H9 (cell line): ENCODE measurements around the gene PRRC2B. TPM values are rescaled to one million over a fixed set of nuclear protein-coding genes. Genes with fewer than 3 reads are reported as not detected.

Experiments
- DNase-seq: peaks from one replicate; pipeline ENCODE4 v3.0.0-alpha.2; 2017
- H2AFZ ChIP-seq: one replicate; pipeline ENCODE4 v1.6.1; 2013; ENCODE audit warnings: mild to moderate bottlenecking, low read length, control low read depth, moderate library complexity
- H2AK5ac ChIP-seq: 2 replicates; pipeline ENCODE4 v1.6.1; 2013; ENCODE audit warnings: low read length, control low read depth, mixed read lengths; ENCODE audit not compliant: insufficient read length
- H2BK120ac ChIP-seq: one replicate; pipeline ENCODE4 v1.6.1; 2013; ENCODE audit warnings: low read depth, mild to moderate bottlenecking, low read length, control low read depth, inconsistent platforms; ENCODE audit not compliant: poor library complexity, severe bottlenecking
- H2BK12ac ChIP-seq: 2 replicates; pipeline ENCODE4 v1.6.1; 2013; ENCODE audit warnings: low read length, control low read depth, mixed read lengths, low read depth; ENCODE audit not compliant: insufficient read length
- H2BK15ac ChIP-seq: 2 replicates; pipeline ENCODE4 v1.6.1; 2013; ENCODE audit warnings: low read depth, low read length, control low read depth
- H2BK20ac ChIP-seq: one replicate; pipeline ENCODE4 v1.6.1; 2013; ENCODE audit warnings: low read depth, mild to moderate bottlenecking, low read length, control low read depth, inconsistent platforms; ENCODE audit not compliant: poor library complexity, severe bottlenecking
- H2BK5ac ChIP-seq: 2 replicates; pipeline ENCODE4 v1.6.1; 2013; ENCODE audit warnings: low read length, control low read depth, mixed read lengths; ENCODE audit not compliant: insufficient read length
- H3K14ac ChIP-seq: 2 replicates; pipeline ENCODE4 v1.6.1; 2013; ENCODE audit warnings: low read length, control low read depth; ENCODE audit not compliant: insufficient read depth
- H3K18ac ChIP-seq: 2 replicates; pipeline ENCODE4 v1.6.1; 2013; ENCODE audit warnings: low read depth, mild to moderate bottlenecking, mixed read lengths, low read length, control low read depth; ENCODE audit not compliant: insufficient read length
- H3K23ac ChIP-seq: 2 replicates; pipeline ENCODE4 v1.6.1; 2013; ENCODE audit warnings: low read length, control low read depth, mixed read lengths, low read depth; ENCODE audit not compliant: insufficient read length
- H3K23me2 ChIP-seq: 2 replicates; pipeline ENCODE4 v1.6.1; 2013; ENCODE audit warnings: low read depth, mild to moderate bottlenecking, mixed read lengths, low read length, control low read depth; ENCODE audit not compliant: insufficient read length, poor library complexity, severe bottlenecking
- H3K27ac ChIP-seq: 2 replicates; pipeline ENCODE4 v1.5.1; 2013; ENCODE audit warnings: low read length, control low read depth, mixed read lengths, low read depth; ENCODE audit not compliant: insufficient read length
- H3K27me3 ChIP-seq: 2 replicates; pipeline ENCODE4 v1.6.1; 2013; ENCODE audit warnings: low read length, control low read depth, inconsistent platforms; ENCODE audit not compliant: insufficient read depth
- H3K4ac ChIP-seq: 2 replicates; pipeline ENCODE4 v1.6.1; 2013; ENCODE audit warnings: low read depth, mild to moderate bottlenecking, control low read depth, inconsistent platforms, low read length, moderate library complexity
- H3K4me1 ChIP-seq: 2 replicates; pipeline ENCODE4 v1.6.1; 2013; ENCODE audit warnings: low read length, control low read depth, inconsistent platforms; ENCODE audit not compliant: insufficient read depth
- H3K4me2 ChIP-seq: 2 replicates; pipeline ENCODE4 v1.6.1; 2013; ENCODE audit warnings: low read length, control low read depth, mixed read lengths; ENCODE audit not compliant: insufficient read length, insufficient read depth
- H3K56ac ChIP-seq: 2 replicates; pipeline ENCODE4 v1.6.1; 2013; ENCODE audit warnings: low read depth, mild to moderate bottlenecking, mixed read lengths, low read length, control low read depth; ENCODE audit not compliant: insufficient read length
- H3K79me1 ChIP-seq: 2 replicates; pipeline ENCODE4 v1.6.1; 2013; ENCODE audit warnings: low read depth, mild to moderate bottlenecking, moderate library complexity, low read length, control low read depth, inconsistent platforms; ENCODE audit not compliant: insufficient read depth, poor library complexity, severe bottlenecking
- H3K79me2 ChIP-seq: 2 replicates; pipeline ENCODE4 v1.6.1; 2013; ENCODE audit warnings: low read length, control low read depth, inconsistent platforms; ENCODE audit not compliant: insufficient read depth
- H3K9ac ChIP-seq: 2 replicates; pipeline ENCODE4 v1.6.1; 2013; ENCODE audit warnings: low read length, control low read depth, mixed read lengths; ENCODE audit not compliant: insufficient read length; ENCODE audit errors: extremely low read depth
- H3K9me3 ChIP-seq: one replicate; pipeline ENCODE4 v1.6.1; 2013; ENCODE audit warnings: low read depth, low read length, inconsistent platforms; ENCODE audit not compliant: control insufficient read depth
- H3T11ph ChIP-seq: one replicate; pipeline ENCODE4 v1.6.1; 2013; ENCODE audit warnings: mild to moderate bottlenecking, low read length, control low read depth, inconsistent platforms
- H4K20me1 ChIP-seq: one replicate; pipeline ENCODE4 v1.6.1; 2013; ENCODE audit not compliant: control insufficient read depth, insufficient read length, insufficient read depth
- H4K5ac ChIP-seq: 2 replicates; pipeline ENCODE4 v1.6.1; 2013; ENCODE audit warnings: low read depth, mild to moderate bottlenecking, mixed read lengths, low read length, control low read depth; ENCODE audit not compliant: insufficient read length
- H4K8ac ChIP-seq: replicated peaks from 2 replicates; pipeline ENCODE4 v1.6.1; 2013; ENCODE audit warnings: low read length, control low read depth, mixed read lengths, low read depth; ENCODE audit not compliant: insufficient read length
- H4K91ac ChIP-seq: 2 replicates; pipeline ENCODE4 v1.6.1; 2013; ENCODE audit warnings: low read depth, mild to moderate bottlenecking, moderate library complexity, mixed read lengths, low read length, control low read depth; ENCODE audit not compliant: insufficient read length
- H3K27ac Mint-ChIP-seq, 3 experiments: 2 replicates in 2 of 3; 3 replicates in 1 of 3; pipeline ENCODE4 v1.8.0; 2020 to 2021; ENCODE audit warnings: mixed read lengths in 3 of 3, mild to moderate bottlenecking in 1 of 3, moderate library complexity in 1 of 3
- H3K27me3 Mint-ChIP-seq: 2 replicates; pipeline ENCODE4 v1.8.0; 2021; ENCODE audit warnings: low read depth, mild to moderate bottlenecking, moderate library complexity, mixed read lengths
- H3K36me3 Mint-ChIP-seq, 3 experiments: 2 replicates in 2 of 3; 3 replicates in 1 of 3; pipeline ENCODE4 v1.8.0; 2020 to 2021; ENCODE audit warnings: low read depth in 3 of 3, mixed read lengths in 3 of 3; ENCODE audit not compliant: insufficient read depth in 1 of 3
- H3K4me1 Mint-ChIP-seq, 2 experiments: 2 replicates each; pipeline ENCODE4 v1.8.0; 2020; ENCODE audit warnings: mixed read lengths in 2 of 2
- H3K4me3 Mint-ChIP-seq, 2 experiments: 2 replicates in 1 of 2; 3 replicates in 1 of 2; pipeline ENCODE4 v1.8.0; 2020 to 2021; ENCODE audit warnings: mild to moderate bottlenecking in 2 of 2, mixed read lengths in 2 of 2, moderate library complexity in 1 of 2
- H3K9me3 Mint-ChIP-seq, 2 experiments: 2 replicates in 1 of 2; 3 replicates in 1 of 2; pipeline ENCODE4 v1.8.0; 2020; ENCODE audit warnings: mild to moderate bottlenecking in 2 of 2, mixed read lengths in 2 of 2, moderate library complexity in 1 of 2
- WGBS: extraction: QIAGEN DNeasy Blood & Tissue Kit; methylation state at CpG from one replicate; pipeline ENCODE4 v1.1.7; 2013; ENCODE audit warnings: missing lambda C conversion rate, low lambda C conversion rate, mixed read lengths; ENCODE audit not compliant: insufficient read length; ENCODE audit errors: extremely low coverage; 5-methylcytosine and 5-hydroxymethylcytosine counted together
- total RNA-seq: library from RNA; stranded (reverse); gene quantifications from 2 replicates; pipeline ENCODE4 v1.2.1, GENCODE V29; 2021
- TF ChIP-seq, protein P1 (sequence below): fragments of 200-600 bp; sonication (generic); conservative IDR thresholded peaks from 3 replicates; pipeline ENCODE4 v1.8.0; 2021; ENCODE audit warnings: antibody characterized with exemption, mild to moderate bottlenecking

PRRC2B gene
- total RNA-seq, 1 experiment from 2014 or later: 251 TPM

DNA sequence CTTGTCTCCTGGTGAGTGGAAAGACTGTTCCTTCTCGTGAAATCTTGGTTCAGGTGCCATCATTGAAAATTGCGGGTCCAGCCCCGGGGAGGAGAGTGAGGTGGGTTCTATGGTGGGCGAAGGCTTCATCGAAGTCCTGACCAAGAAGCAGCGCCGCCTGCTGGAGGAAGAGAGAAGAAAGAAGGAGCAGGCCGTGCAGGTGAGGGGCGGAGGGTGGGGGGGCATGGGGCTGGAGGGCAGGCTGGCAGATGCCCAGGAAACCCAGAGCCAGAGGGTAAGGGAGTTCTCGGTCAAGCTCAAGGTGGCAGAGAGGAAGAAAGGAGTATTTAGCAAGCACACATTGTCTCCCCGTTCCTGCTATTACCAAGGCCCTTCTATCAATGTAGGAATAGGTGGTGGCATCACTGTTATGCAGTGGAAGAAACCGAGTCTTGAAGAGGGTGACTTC lies 84.6 kb downstream of the PRRC2B start:
- TF ChIP-seq, protein P1, sequence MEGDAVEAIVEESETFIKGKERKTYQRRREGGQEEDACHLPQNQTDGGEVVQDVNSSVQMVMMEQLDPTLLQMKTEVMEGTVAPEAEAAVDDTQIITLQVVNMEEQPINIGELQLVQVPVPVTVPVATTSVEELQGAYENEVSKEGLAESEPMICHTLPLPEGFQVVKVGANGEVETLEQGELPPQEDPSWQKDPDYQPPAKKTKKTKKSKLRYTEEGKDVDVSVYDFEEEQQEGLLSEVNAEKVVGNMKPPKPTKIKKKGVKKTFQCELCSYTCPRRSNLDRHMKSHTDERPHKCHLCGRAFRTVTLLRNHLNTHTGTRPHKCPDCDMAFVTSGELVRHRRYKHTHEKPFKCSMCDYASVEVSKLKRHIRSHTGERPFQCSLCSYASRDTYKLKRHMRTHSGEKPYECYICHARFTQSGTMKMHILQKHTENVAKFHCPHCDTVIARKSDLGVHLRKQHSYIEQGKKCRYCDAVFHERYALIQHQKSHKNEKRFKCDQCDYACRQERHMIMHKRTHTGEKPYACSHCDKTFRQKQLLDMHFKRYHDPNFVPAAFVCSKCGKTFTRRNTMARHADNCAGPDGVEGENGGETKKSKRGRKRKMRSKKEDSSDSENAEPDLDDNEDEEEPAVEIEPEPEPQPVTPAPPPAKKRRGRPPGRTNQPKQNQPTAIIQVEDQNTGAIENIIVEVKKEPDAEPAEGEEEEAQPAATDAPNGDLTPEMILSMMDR: peak; percentile 75
- H3K79me2 ChIP-seq: no peaks in the 10 kb centered on the region
- H3K79me1 ChIP-seq: no peaks in the 10 kb centered on the region
- H2BK15ac ChIP-seq: no peak overlapping the region
- H3K27me3 ChIP-seq: no peaks in the 10 kb centered on the region
- H3K14ac ChIP-seq: no peak overlapping the region
- H2BK12ac ChIP-seq: no peak overlapping the region
- H2AFZ ChIP-seq: no peak overlapping the region
- no CpG with 5 or more reads among the region's 12 CpGs for WGBS
- no peaks in the 10 kb centered on the region for H3K9me3 Mint-ChIP-seq
- no peaks in the 10 kb centered on the region for H4K20me1 ChIP-seq
- H3K4me1 Mint-ChIP-seq: peaks cover 0 to 3% of the 10 kb centered on the region in 2 experiments; a peak in 1 of 4 replicates
- no peaks in the 10 kb centered on the region for H3K4me1 ChIP-seq
- no peak overlapping the region for H4K91ac ChIP-seq
- H4K5ac ChIP-seq: no peak overlapping the region
- H3K36me3 Mint-ChIP-seq: peaks cover 66 to 95% (median 94%) of the 10 kb centered on the region in 3 experiments
- H3K4me2 ChIP-seq: no peak overlapping the region
- H3K23ac ChIP-seq: no peak overlapping the region
- no peak overlapping the region for H2BK5ac ChIP-seq
- H3K4ac ChIP-seq: no peak overlapping the region
- no peak overlapping the region for H3K9ac ChIP-seq
- no peak overlapping the region for H3T11ph ChIP-seq
- peaks cover 2% of the 10 kb centered on the region; the same call in 1 of the 2 replicates for H3K27me3 Mint-ChIP-seq
- H3K9me3 ChIP-seq: no peaks in the 10 kb centered on the region
- H3K27ac Mint-ChIP-seq: peak overlapping the region; percentile 74 to 97 (median 78); a peak in 5 of 7 replicates
- H3K18ac ChIP-seq: no peak overlapping the region
- no peak overlapping the region for H3K4me3 Mint-ChIP-seq
- no peak overlapping the region for H4K8ac ChIP-seq
- DNase-seq: peak; percentile 74
- no peak overlapping the region for H3K56ac ChIP-seq
- no peaks in the 10 kb centered on the region for H3K23me2 ChIP-seq
- no peak overlapping the region for H3K27ac ChIP-seq
- no peak overlapping the region for H2AK5ac ChIP-seq
- H2BK20ac ChIP-seq: no peak overlapping the region
- H2BK120ac ChIP-seq: no peak overlapping the region
